Ecto neural progenitor cell (in vitro differentiated cells): Measurements from ENCODE around the gene LUC7L3.

Source experiments
- DNase-seq: peaks from one replicate; pipeline ENCODE4 v3.0.0-alpha.2; 2018; ENCODE audit warnings: low spot score

The LUC7L3 gene

GRCh38 chr17:50762177-50762576 lies 42.8 kb downstream of the LUC7L3 start:
- DNase-seq: no peak

DNA sequence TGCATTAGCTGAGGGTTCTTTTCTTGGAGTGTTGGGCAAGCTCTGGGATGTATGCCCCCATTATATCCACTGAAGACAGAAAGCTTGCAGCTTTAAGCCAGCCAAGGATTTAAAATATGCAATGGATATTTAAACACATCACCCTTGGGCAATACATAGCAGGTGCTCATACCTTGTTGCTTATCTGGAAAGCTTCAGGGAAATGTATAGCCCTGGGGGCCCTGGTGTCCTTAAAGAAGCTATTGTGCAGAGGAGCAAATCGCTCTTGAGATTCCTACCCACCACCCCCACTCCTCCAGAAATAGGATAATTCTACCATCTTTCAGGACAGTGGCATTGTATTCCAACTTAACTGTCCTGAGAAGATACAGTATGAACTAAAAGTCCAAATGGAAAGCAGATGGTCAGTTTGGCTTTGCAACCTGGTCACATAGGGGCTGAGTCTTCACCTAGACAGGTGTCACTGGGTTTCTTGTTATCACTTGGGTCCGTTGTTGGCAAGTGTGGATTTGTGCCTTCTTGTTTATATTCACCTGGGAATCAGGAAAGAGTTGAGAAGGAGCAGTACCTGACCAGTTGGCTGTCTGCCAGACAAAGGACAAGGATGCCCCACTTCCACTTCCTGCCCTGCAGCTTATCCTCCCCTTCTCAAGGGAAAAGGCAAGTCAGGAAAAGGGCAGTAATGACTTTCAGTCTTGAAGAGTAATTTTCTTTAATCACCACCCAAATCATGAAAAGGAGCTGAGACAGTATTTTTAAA lies 44.5 kb downstream of the LUC7L3 start:
- peak; percentile 42 for DNase-seq

- peak; percentile 49 for DNase-seq
Observed at GRCh38 chr17:50764734-50765149, 45.3 kb downstream of the LUC7L3 start.

- peak; percentile 34 for DNase-seq
Observed at GRCh38 chr17:50765454-50766221, 46.2 kb downstream of the LUC7L3 start.

DNA sequence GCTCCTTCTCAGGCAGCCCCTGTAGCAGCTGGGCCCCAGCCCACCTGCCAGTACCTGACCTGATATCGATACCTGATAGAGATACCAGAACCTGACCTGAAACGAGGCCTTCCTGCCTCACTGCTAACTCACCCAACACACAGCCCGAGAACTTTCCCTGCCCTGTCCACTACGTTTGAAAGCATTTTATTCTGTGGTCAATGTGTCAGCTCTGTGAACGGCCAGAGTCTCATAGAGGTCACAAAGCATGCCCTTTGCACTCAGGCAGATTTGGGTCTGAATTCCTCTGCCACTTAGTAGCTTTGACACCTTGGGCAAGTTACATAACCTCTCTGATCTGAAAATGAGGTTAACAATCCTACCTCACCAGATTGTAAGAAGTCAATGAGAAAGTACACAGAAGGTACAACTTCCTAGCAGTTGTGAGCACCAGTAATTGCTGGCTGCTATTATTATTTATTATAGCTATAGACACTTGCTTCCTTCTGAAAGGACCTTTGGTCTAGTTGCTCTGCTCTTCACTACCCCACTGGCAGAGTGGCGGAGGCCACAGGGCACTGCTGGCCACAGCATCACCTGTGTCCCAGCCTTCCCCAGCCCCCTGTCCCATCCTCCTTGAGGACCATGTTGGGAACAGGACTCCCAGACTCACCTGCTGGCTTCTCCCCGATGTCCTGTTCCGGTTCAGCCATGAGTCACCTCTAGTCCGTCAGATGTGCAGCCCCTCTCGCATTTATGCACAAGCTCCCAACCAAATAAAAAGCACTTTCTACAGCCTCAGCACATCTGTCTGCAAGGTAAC lies 47.0 kb downstream of the LUC7L3 start:
- DNase-seq: no peak

- DNase-seq: no peak
Observed at GRCh38 chr17:50767030-50767429, 47.6 kb downstream of the LUC7L3 start.

GRCh38 chr17:50767446-50767845 lies 48.0 kb downstream of the LUC7L3 start, which contains the start of gene ANKRD40CL:
Gene ANKRD40CL, minus strand, starts transcription at chr17:50767518. Its CDS starts 605 bp downstream, at chr17:50766913.
- no peak for DNase-seq

- DNase-seq: peak; percentile 35
Observed at GRCh38 chr17:50768346-50768761, 49.0 kb downstream of the LUC7L3 start.

DNA sequence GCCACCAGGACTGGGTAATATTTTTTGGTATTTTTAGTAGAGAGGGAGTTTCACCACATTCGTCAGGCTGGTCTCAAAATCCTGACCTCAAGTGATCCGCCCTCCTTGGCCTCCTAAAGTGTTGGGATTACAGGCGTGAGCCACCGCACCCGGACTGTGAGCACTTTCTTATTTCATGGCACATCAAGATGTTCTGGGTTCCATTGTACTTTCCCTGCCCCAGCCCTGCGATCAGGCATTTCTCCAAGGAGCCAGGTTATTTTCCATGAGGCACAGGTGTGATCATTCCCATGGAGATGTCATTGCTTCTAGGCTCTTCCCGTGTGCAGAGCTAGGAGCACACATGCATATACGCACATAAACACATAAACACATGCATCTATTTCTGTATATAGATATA lies 50.5 kb downstream of the LUC7L3 start:
- DNase-seq: no peak

GRCh38 chr17:50770346-50770745 lies 50.9 kb downstream of the LUC7L3 start:
- no peak for DNase-seq

DNA sequence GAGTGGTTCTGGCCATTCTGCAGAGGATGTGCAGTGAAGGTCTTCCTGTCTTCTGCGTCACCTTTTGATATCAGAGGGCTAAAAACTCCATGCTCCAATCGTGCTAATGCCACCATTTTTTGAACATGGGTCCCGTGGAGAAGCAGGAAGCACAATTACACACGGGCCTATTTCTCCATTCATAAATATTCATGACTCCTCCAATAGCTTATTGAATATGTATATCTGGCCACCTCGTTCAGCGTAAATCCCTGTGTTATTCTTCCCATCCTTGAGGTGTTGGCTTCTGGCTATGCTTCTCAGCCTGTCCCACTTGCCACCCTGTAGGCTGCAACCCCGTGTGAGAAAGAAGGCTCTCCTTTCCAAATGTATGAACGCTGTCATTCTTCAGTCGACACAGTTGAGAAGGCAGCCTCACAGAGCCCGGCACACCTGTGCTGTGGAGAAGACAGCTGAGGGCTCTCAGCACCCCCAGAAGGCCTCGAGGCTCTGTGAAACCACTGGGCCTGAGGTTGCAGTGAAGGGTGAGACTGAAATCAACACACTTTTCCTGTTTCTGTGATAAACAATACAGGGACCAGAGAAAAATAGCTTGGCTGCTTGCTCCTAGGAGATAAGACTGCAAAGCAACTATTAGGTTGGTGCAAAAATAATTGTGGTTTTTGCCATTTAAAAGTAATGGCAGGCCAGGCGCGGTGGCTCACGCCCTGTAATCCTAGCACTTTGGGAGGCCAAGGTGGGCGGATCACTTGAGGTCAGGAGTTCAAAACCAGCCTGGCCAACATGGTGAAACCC lies 52.8 kb downstream of the LUC7L3 start:
- DNase-seq: peak; percentile 40

GRCh38 chr17:50774225-50774803 lies 54.9 kb downstream of the LUC7L3 start:
- DNase-seq: no peak

DNA sequence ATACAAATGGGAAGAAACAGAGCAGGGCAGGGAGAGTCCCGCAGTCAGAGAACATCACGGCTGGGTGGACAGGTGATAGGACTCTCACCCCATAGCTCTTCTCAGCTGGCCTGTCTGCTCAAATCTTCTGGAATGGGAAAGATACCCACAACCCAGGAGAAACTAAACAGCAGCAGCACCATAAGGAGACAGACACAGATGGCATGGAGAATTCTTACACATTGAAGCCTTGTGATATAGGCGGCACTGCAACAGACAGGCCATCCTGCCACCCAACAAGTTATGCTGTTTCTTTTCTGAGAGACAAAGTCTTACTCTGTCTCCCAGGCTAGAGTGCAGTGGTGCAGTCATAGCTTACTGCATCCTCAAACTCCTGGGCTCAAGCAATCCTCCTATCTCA lies 56.5 kb downstream of the LUC7L3 start:
- DNase-seq: no peak

GRCh38 chr17:50778471-50778870 lies 59.1 kb downstream of the LUC7L3 start:
- no peak for DNase-seq

DNA sequence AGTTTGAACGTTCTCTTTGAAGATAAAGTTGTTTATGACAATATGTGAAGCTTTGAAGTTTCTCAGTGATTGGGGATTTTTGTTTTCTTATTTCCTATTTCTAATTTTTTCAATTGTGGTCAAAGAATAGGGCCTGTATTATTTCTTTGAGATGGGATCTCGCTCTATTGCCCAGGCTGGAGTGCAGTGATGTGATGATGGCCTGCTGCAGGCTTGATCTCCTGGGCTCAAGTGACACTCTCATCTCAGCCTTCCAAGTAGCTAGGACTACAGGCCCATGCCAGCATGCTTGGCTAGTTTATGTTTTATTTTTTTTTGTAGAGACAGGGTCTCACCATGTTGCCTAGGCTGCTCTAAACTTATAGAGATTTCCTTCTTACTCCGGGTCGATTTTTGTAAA lies 59.6 kb downstream of the LUC7L3 start:
- DNase-seq: no peak

DNA sequence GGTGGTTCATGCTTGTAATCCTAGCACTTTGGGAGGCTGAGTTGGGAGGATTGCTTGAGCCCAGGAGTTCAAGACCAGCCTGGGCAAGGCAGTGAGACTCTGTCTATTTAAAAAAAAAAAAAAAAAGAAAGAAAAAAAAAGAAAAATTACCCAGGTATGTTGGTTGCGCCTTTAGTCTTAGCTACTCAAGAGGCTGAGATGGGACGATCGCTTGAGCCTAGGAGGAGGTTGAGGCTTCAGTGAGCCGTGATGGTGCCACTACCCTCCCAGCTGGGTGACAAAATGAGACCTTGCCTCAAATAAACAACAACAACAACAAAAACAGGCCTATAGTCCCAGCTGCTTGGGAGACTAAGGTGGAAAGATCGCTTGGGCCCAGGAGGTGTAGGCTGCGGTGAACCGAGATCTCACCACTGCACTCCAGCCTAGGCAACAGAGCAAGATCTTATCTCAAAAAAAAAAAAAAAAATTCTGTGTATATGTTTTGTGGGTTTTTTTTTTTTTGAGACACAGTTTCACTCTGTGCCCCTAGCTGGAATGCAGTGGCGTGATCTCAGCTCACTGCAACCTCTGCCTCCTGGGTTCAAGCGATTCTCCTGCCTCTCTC lies 60.4 kb downstream of the LUC7L3 start:
- DNase-seq: no peak

DNA sequence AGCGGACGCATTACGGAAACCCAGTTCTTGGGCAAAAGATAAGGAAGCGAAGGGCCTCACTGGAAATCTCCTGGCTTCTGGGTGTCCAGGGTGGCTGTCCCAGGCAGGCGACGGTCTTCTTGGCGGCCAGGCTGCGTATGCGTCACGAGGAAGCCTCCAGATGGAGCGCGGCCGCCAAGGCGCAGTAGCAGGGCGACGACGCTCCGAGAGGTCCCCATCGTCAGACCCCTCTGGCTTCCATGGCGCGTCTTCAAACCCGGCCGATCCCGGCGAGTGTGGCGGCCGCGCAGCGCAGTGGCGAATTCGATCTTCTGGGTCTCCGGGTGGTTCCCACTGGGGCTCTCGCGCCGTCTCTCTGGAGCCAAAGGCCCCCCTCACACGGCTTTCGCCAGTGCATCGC lies 61.8 kb downstream of the LUC7L3 start:
- DNase-seq: no peak

GRCh38 chr17:50783193-50783660 lies 63.8 kb downstream of the LUC7L3 start:
- DNase-seq: peak; percentile 97

GRCh38 chr17:50783905-50784304 lies 64.5 kb downstream of the LUC7L3 start:
- no peak for DNase-seq

GRCh38 chr17:50785126-50785525 lies 65.7 kb downstream of the LUC7L3 start:
- no peak for DNase-seq
